K562 (cell line): Measurements from ENCODE around the gene POLR3C. TPM values are rescaled to one million over a fixed set of nuclear protein-coding genes. Genes with fewer than 3 reads are reported as not detected.

Source experiments
- ARID2 ChIP-seq: fragments of 450-650 bp; IDR thresholded peaks from 2 replicates; pipeline ENCODE4 v1.6.1; 2017; ENCODE audit warnings: antibody characterized with exemption, mild to moderate bottlenecking
- ATF6 ChIP-seq: sonication (generic); formaldehyde crosslinking; IDR thresholded peaks from 2 replicates; pipeline ENCODE4 v1.4.0; 2020; ENCODE audit warnings: mild to moderate bottlenecking, missing genetic modification reagents
- CHD2 ChIP-seq: IDR thresholded peaks from 2 replicates; pipeline ENCODE4 v1.6.1; 2011; ENCODE audit warnings: low read depth, low read length
- E2F8 ChIP-seq: fragments of 450-650 bp; IDR thresholded peaks from 2 replicates; pipeline ENCODE4 v1.7.1; 2018; ENCODE audit warnings: mild to moderate bottlenecking, low read depth; ENCODE audit not compliant: partially characterized antibody
- HDAC1 ChIP-seq, 2 experiments: fragments of 450-650 bp; IDR thresholded peaks; 2 replicates each; pipeline ENCODE4 v1.6.1; 2016 to 2017; ENCODE audit warnings: inconsistent platforms in 1 of 2, mild to moderate bottlenecking in 1 of 2, moderate library complexity in 1 of 2
- HNRNPH1 ChIP-seq: fragments of 200-400 bp; formaldehyde crosslinking; optimal IDR thresholded peaks from 2 replicates; pipeline ENCODE3; 2017; ENCODE audit warnings: low read depth, mild to moderate bottlenecking, low read length, moderate library complexity
- IRF2 ChIP-seq: sonication (generic); formaldehyde crosslinking; IDR thresholded peaks from 2 replicates; pipeline ENCODE4 v1.8.1; 2022; ENCODE audit warnings: mild to moderate bottlenecking, missing genetic modification reagents
- LARP7 ChIP-seq: fragments of 450-650 bp; IDR thresholded peaks from 2 replicates; pipeline ENCODE4 v1.6.1; 2016
- RB1 ChIP-seq: fragments of 450-650 bp; IDR thresholded peaks from 2 replicates; pipeline ENCODE4 v1.6.1; 2017; ENCODE audit warnings: low read depth, mild to moderate bottlenecking
- SRSF3 ChIP-seq: fragments of 200-400 bp; formaldehyde crosslinking; IDR thresholded peaks from 2 replicates; pipeline ENCODE4 v1.6.1; 2016; ENCODE audit warnings: mild to moderate bottlenecking, low read length, moderate library complexity; ENCODE audit not compliant: insufficient read depth
- SRSF9 ChIP-seq: fragments of 200-400 bp; formaldehyde crosslinking; IDR thresholded peaks from 2 replicates; pipeline ENCODE4 v1.6.1; 2017; ENCODE audit warnings: low read depth, low read length, borderline replicate concordance
- TRIM28 ChIP-seq: fragments of 450-650 bp; IDR thresholded peaks from 2 replicates; pipeline ENCODE4 v1.6.1; 2017
- ZEB2 ChIP-seq: fragments of 450-650 bp; IDR thresholded peaks from 2 replicates; pipeline ENCODE4 v1.6.1; 2016
- ZFP1 ChIP-seq: fragments of 450-650 bp; formaldehyde crosslinking; IDR thresholded peaks from 2 replicates; pipeline ENCODE4 v1.4.0; 2020; ENCODE audit warnings: mild to moderate bottlenecking, mixed read lengths
- ZNF175 ChIP-seq: fragments of 200-800 bp; sonication (Bioruptor generic); IDR thresholded peaks from 2 replicates; pipeline ENCODE4 v1.6.1; 2016; ENCODE audit warnings: low read depth, mild to moderate bottlenecking, missing genetic modification characterization, missing compliant biosample characterization
- polyA plus RNA-seq, 8 experiments: library from polyadenylated mRNA; depleted of rRNA in 4 of 8; stranded (reverse) in 5 of 8; unstranded in 3 of 8; fragments of >200 nt; fragmentation: Nextera tagmentation in 2 of 8; fragmentation: Illumina TruSeq in 1 of 8; extraction: Ambion mirVana in 2 of 8; extraction: Trizol in 1 of 8; gene quantifications; 2 replicates each; pipeline versions ENCODE4 v1.2.1 to v1.2.3, GENCODE V29; 2011 to 2014; ENCODE audit warnings: inconsistent platforms in 1 of 8, missing spikeins in 1 of 8
- total RNA-seq, 7 experiments: library from RNA; depleted of rRNA in 6 of 7; stranded (reverse); fragments of >200 nt in 6 of 7; fragmentation: Illumina TruSeq in 2 of 7; extraction: Trizol in 2 of 7; gene quantifications; 2 replicates each; pipeline versions ENCODE4 v1.2.1 to v1.2.3, GENCODE V29; 2011 to 2021; ENCODE audit warnings: low replicate concordance in 1 of 7

Gene POLR3C
- total and polyA plus RNA-seq, 9 of the 15 experiments (the other 6 are each of a cell fraction or from before 2014, with no cell fraction given): 19.7 to 64.1 (median 45.2) TPM

- TF ChIP-seq SRSF3 (no peak), ZNF175 (CRISPR knock-in tag) (no peak), E2F8 (no peak), ZEB2 (no peak), SRSF9 (no peak), CHD2 (no peak), ARID2 (no peak), IRF2 (CRISPR knock-in tag) (no peak), HNRNPH1 (no peak), TRIM28 (no peak), RB1 (peak; percentile 75; the same call in 1 of the 2 replicates), ZFP1 (no peak), ATF6 (no peak), HDAC1 (IDR thresholded peaks at IDR 0.05) (peak in 1 of 2 experiments; percentile 42; a peak in 1 of 4 replicates), LARP7 (no peak)
Observed at GRCh38 chr1:145859491-145860023, 35.6 kb downstream of the POLR3C start (continued).
